RWPE2 (cell line): Measurements from ENCODE around the gene MT3.

Experiments
- ATAC-seq: fragments of 200-7000 bp; cut with Tn5 transposase; 3 replicates; pipeline ENCODE4 v1.9.1; 2021; ENCODE audit warnings: low read depth
- DNase-seq: peaks from one replicate; pipeline ENCODE4 v3.0.0-alpha.2; 2020; ENCODE audit warnings: low spot score
- H3K27ac ChIP-seq: fragments of 450-650 bp; 2 replicates; pipeline ENCODE4 v1.5.1; 2017; ENCODE audit warnings: mild to moderate bottlenecking; ENCODE audit not compliant: poor library complexity, severe bottlenecking
- H3K27me3 ChIP-seq: fragments of 250-450 bp; sonication (Bioruptor Pico); 2 replicates; pipeline ENCODE4 v1.5.1; 2021; ENCODE audit warnings: mild to moderate bottlenecking, moderate library complexity; ENCODE audit not compliant: insufficient read depth, poor library complexity, severe bottlenecking
- H3K36me3 ChIP-seq: fragments of 250-450 bp; sonication (Bioruptor Pico); 2 replicates; pipeline ENCODE4 v1.5.1; 2020; ENCODE audit warnings: low read depth, mild to moderate bottlenecking, moderate library complexity
- H3K4me1 ChIP-seq: fragments of 250-450 bp; sonication (Bioruptor Pico); 2 replicates; pipeline ENCODE4 v1.5.1; 2021; ENCODE audit warnings: mild to moderate bottlenecking, moderate library complexity; ENCODE audit not compliant: insufficient read depth, poor library complexity, severe bottlenecking
- H3K4me3 ChIP-seq: fragments of 250-450 bp; sonication (Bioruptor Pico); 2 replicates; pipeline ENCODE4 v1.5.1; 2021; ENCODE audit warnings: mild to moderate bottlenecking, moderate library complexity; ENCODE audit not compliant: severe bottlenecking
- H3K9me3 ChIP-seq: fragments of 250-450 bp; sonication (Bioruptor Pico); 2 replicates; pipeline ENCODE4 v1.5.1; 2021; ENCODE audit warnings: mild to moderate bottlenecking, moderate library complexity; ENCODE audit not compliant: severe bottlenecking
- TF ChIP-seq, protein P1 (sequence below): fragments of 450-650 bp; IDR thresholded peaks from one replicate; pipeline ENCODE4 v1.5.1; 2017; ENCODE audit warnings: mild to moderate bottlenecking, moderate library complexity; ENCODE audit not compliant: poor library complexity, severe bottlenecking

Gene MT3

DNA sequence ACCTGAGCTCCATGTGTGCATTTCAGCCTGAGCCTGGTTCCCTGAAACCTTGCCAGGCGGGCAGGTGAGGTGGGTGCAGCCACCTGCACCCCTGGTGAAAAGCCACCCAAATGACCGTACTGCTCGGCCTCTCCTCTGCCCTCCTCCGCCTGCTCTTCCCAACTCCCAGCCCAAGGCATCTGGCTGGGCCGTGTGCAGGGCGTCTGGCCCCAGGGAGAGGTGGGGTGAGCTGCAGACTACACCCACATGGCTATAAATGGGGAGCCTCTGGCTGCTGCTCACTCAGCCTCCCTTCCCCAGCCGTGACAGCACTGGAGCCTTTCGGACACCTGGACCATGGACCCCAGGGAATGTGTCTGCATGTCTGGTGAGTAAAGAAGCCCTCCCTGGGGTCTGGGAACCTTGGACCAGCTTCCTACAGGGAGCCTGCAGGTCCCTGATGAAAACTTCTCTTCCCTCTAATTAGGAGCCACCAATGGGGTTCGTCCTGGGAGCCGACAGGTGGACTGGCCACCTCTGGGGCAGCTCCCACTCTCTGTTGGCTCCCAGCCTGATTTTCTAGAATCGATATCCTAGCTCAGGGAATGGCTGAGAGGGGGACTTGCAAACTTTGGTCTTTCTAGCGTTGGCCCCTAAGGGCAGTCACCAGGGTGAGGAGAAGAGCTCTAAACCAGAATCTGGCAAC is 24.4 kb upstream of the MT3 start, which contains the start of gene MT4:
Gene MT4, plus strand, starts transcription at position 281 of the 685 bp plus-strand sequence. Its CDS starts 56 bp downstream, at position 337.
- TF ChIP-seq, protein P1, sequence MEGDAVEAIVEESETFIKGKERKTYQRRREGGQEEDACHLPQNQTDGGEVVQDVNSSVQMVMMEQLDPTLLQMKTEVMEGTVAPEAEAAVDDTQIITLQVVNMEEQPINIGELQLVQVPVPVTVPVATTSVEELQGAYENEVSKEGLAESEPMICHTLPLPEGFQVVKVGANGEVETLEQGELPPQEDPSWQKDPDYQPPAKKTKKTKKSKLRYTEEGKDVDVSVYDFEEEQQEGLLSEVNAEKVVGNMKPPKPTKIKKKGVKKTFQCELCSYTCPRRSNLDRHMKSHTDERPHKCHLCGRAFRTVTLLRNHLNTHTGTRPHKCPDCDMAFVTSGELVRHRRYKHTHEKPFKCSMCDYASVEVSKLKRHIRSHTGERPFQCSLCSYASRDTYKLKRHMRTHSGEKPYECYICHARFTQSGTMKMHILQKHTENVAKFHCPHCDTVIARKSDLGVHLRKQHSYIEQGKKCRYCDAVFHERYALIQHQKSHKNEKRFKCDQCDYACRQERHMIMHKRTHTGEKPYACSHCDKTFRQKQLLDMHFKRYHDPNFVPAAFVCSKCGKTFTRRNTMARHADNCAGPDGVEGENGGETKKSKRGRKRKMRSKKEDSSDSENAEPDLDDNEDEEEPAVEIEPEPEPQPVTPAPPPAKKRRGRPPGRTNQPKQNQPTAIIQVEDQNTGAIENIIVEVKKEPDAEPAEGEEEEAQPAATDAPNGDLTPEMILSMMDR = no peak
- Histone ChIP-seq H3K9me3 (no peaks in the 10 kb centered on the region), H3K36me3 (no peaks in the 10 kb centered on the region), H3K27me3 (no peaks in the 10 kb centered on the region), H3K27ac (no peak within 1 kb of the TSS), H3K4me3 (no peak within 1 kb of the TSS), H3K4me1 (no peaks in the 10 kb centered on the region)
- no peak for DNase-seq
- no peak for ATAC-seq

DNA sequence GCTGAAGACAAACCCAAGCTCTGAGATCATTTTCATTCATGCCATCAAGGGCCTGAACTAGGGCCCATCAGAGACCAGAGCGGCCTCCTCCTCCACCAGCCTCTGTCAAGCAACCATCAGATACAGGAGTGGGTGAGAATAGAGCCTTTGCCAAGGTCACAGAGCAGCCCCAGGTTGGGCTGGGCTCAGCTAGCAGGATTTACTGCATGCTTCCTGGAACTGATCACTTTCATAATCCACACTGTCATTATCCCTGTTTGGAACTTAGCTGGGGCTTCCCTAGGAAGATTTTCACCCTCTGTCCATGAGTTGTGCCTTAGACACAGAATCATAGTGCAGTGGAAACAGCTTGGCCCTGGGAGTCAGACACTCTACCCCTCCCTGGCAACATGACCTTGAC is 19.4 kb upstream of the MT3 start:
- no peaks in the 10 kb centered on the region for H3K4me1 ChIP-seq
- no peak overlapping the region for H3K4me3 ChIP-seq
- peak; percentile 3 for DNase-seq
- H3K9me3 ChIP-seq = no peaks in the 10 kb centered on the region
- TF ChIP-seq, protein P1 = no peak
- H3K27me3 ChIP-seq = no peaks in the 10 kb centered on the region
- H3K27ac ChIP-seq = no peak overlapping the region
- no peaks in the 10 kb centered on the region for H3K36me3 ChIP-seq
- no peak for ATAC-seq

DNA sequence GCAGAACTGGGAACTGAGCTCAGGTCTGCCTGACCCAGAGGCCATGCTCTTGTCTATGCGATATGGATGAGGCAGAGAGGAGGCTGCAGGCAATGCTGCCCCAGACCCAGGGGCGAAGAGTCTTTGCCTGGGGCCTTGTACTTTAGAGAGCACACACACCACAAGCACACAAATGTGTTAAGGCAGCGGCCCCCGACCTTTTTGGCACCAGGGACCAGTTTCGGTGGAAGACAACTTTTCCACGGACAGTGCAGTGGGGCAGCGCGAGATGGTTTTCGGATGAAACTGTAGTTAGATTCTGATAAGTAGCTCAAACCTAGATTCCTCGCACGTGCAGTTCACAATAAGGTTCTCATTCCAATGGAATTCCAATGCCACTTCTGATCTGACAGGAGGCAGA is 17.8 kb upstream of the MT3 start:
- TF ChIP-seq, protein P1 = no peak
- H3K27ac ChIP-seq = no peak overlapping the region
- DNase-seq = no peak
- H3K27me3 ChIP-seq = no peaks in the 10 kb centered on the region
- no peaks in the 10 kb centered on the region for H3K36me3 ChIP-seq
- H3K9me3 ChIP-seq = no peaks in the 10 kb centered on the region
- H3K4me1 ChIP-seq = peaks cover 1% of the 10 kb centered on the region
- no peak for ATAC-seq
- H3K4me3 ChIP-seq = no peak overlapping the region

DNA sequence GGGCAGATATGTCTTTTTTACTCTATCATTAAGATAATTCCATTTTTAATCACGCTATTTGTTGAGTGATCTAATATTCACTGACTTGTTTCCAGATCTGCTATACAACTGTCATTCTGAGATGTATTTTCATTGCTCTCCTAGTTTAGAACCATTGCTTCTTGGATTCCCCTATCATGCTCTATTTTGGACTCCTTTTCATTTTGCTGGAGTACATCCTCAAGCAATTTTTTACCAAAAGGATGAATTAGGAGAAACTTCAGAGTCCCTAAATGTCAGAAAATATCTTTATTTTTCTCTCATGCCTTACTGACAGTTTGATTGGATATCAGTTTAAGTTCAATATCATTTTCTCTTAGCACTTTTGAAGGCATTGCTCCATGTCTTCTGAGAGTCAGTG is 14.7 kb upstream of the MT3 start:
- TF ChIP-seq, protein P1 = no peak
- ATAC-seq = no peak
- H3K4me1 ChIP-seq = peaks cover 5% of the 10 kb centered on the region
- H3K27ac ChIP-seq = no peak overlapping the region
- no peak overlapping the region for H3K4me3 ChIP-seq
- no peaks in the 10 kb centered on the region for H3K36me3 ChIP-seq
- no peak for DNase-seq
- H3K9me3 ChIP-seq = no peaks in the 10 kb centered on the region
- no peaks in the 10 kb centered on the region for H3K27me3 ChIP-seq

DNA sequence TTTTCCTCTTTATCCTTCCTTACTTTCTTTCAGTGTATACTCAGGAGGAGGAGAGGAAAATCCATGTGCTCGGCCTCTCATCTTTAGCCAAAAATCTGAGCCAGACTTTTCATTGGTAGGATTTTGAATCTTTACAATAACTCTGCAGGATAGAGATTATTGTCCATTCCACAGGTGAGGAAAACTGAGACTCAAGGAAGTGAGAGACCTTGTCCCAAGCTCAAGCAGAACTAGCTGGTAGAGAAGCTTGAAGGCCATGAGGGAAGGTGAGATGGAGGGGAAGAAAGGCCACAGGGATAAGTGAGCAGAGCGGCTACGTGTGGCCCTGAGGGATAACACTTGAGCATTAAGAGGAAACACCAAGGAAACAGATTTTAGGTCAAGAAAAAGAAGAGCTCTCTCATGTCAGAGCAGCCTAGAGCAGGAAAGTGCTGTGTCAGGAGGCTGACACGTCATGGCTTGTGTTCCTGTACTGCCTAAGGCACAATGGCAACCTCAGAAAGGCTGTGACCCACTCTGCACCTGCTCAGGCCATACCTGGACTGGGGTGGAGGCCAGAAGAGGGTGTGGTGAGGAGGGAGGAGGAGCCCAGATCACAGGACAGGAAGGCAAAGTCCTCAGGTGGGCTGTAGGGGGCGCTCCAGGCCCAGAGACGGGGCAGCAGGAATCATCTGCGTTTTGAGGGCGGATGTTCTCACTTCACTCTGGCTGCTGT is 12.6 kb upstream of the MT3 start:
- no peaks in the 10 kb centered on the region for H3K36me3 ChIP-seq
- TF ChIP-seq, protein P1 = peak; percentile 67
- no peaks in the 10 kb centered on the region for H3K9me3 ChIP-seq
- H3K4me1 ChIP-seq = peaks cover 5% of the 10 kb centered on the region
- no peak overlapping the region for H3K4me3 ChIP-seq
- no peak for DNase-seq
- H3K27me3 ChIP-seq = no peaks in the 10 kb centered on the region
- peak; percentile 97 for ATAC-seq
- H3K27ac ChIP-seq = no peak overlapping the region
